GM19438 (cell line): ENCODE measurements around the gene SIL1.
"Not testable (repeated sequence)": the region's sequence is repeated elsewhere in the genome, so short reads cannot be mapped to it uniquely, and the experiment has no call there.

Experiments
- ATAC-seq: cut with Tn5 transposase; IDR thresholded peaks from one replicate; pipeline ENCODE4 v1.9.1; 2021; ENCODE audit warnings: low read depth; ENCODE audit not compliant: unreplicated experiment

SIL1 gene

GRCh38 chr5:138933522-138934290 lies 264.5 kb downstream of the SIL1 start:
- no peak for ATAC-seq

DNA sequence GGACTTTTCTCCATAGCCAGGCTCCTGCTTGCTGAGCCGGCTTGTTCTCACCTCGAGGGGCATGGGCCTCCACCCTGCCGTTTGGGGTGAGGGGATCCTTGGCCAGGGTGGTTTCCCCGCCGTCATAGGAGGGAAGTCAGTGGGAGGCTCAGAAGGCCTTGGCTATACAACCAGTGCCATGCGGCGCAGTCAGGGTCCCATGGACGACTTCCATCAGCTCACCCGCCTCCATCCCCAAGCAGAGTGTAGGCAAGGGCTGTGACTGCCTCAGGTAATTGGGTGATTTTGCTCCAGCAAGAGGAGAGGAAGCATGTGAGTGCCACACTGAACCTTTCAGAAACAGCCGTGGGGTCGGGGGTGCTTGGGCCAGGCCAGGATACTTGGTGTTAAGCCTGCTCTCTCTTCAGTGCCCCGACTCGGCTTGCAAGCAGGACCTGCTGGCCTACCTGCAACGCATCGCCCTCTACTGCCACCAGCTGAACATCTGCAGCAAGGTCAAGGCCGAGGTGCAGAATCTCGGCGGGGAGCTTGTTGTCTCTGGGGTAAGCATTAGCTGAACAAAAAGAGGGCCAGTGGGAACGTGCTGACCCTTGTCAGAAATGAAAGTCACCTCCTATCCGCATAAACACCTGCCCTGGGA lies 265.9 kb downstream of the SIL1 start:
- no peak for ATAC-seq

- no peak for ATAC-seq
These were observed 267.6 kb downstream of the SIL1 start for GRCh38 chr5:138930371-138931097.

DNA sequence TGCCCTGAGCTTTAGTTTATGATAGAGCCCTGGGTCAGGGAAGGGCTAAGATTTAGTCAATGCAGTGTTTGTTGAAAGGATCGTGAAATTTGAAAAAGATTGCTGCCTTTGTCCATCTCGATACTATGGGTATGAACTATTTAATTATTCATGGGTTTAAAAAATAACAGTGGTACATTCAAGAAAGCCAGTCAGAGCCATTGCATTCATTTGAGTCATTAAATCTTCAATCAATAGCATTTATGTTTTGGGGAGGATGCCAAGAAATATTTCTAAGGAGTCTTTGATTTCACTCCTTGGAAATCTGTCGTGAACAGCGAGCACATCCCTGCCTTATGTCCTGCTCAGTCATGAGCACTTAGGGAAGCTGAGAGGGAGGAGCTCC lies 268.6 kb downstream of the SIL1 start:
- no peak for ATAC-seq

GRCh38 chr5:138927979-138928378 lies 270.2 kb downstream of the SIL1 start:
- ATAC-seq: no peak

DNA sequence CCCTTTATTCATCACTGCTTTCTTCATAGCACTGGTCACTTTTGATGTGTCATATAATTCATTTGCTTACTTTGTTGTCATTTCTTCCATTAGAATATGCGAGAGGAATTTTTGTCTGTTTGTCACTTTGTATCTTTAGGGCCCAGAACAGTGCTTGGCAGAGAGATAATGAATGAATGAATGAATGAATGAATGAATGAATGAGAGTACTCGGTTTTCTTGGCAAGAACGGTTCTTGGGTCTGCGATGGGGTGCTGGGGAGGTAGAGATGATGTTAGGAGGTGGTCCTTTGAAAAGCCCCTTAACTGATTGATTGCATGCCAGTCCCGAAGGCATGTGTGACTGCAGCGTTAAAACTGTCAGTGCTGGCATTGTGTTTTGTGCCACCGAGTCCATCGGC lies 270.6 kb downstream of the SIL1 start:
- no peak for ATAC-seq

DNA sequence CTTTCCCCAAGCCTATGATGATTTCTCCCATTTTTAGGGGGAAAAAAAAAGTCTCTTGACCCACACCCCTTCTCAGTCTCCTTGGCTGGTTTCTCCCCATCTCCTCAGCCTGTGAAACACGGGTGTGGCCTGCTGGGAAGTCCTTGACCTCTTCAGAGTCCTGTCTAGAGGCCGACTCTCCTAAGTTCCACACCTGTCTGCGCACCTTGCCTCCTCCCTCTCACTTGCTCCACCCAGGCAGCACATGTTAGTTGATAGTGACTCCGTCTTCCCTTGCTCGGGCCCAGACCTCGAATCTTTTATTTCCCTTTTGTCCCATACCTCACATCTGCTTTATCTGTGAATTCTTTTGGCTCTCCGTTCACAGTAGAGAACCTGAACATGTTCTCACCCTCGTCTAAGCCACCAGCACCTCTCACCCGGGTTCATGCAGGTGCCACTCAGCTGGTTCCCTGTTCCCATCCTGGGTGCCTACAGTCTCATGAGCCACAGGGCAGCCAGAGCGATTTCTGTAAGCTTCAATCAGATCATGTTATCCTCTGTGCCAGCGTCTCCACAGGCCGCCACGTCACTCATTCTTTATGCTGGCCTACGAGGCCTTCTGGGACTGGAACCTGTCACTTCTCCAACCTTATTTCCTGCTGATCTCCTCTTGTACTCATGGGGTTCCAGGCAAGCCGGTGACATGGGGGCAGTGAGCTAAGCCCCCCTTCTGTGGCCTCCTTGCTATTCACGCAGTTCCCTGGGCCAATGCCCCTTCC lies 271.3 kb downstream of the SIL1 start:
- no peak for ATAC-seq

DNA sequence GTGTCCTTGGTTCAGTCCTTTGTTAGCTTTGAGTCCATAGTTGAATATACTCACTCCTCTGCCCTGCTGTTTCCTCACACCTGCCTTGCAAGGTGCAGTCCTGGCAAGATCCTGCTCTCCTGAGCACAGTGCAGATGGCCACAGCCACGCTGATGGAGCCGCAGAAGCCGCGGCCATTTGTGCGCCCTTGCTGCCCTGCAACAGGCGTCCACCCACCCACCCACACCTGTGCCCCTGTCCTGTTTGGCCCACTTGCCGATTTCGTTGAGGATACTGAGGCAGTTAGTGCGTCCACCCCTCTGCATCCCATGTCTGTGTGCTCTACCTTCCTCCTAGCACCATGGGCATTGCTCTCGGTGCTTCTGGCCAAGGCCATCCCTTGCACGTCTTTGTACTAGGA lies 271.9 kb downstream of the SIL1 start:
- ATAC-seq: no peak

- ATAC-seq: no peak
These were observed 273.0 kb downstream of the SIL1 start for GRCh38 chr5:138925090-138925635.

- ATAC-seq: no peak
These were observed 275.7 kb downstream of the SIL1 start for GRCh38 chr5:138922494-138922893.

DNA sequence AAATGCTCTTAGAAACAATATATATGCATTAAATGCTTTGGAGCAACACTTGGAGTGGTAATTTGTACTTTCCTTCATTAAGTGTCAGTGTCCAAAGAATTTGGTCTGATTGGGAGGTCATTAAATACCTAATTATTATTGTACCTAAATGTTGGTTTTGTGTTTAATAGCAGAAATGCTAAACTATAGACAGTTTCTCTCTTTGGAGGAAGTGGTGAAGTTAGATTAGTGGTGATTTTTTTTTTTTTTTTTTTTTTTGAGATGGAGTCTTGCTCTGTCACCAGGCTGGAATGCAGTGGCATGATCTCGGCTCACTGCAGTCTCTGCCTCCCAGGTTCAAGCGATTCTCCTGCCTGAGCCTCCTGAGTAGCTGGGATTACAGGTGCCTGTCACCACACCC lies 276.8 kb downstream of the SIL1 start:
- ATAC-seq: not testable (repeated sequence)

- no peak for ATAC-seq
These were observed 278.0 kb downstream of the SIL1 start for GRCh38 chr5:138920181-138920580.

DNA sequence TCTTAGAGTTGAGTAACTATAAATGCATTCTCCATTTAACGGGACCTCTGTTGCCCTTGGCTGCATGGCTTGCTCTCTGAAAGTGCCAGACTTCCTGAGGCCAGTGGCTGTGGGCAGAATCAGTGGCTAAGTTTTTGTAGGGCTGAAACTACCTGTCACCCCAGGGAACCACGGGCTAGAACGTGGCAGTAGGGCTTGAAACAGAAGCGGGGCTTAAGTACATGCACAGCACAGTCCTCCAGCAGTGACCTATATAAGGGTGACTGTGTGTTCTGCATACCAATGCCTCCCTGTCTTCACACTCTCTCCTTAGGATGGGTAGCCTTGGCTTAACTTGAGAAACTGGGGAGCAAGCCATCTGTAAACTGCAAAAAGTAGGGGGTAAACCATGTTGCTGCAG lies 279.5 kb downstream of the SIL1 start:
- no peak for ATAC-seq

DNA sequence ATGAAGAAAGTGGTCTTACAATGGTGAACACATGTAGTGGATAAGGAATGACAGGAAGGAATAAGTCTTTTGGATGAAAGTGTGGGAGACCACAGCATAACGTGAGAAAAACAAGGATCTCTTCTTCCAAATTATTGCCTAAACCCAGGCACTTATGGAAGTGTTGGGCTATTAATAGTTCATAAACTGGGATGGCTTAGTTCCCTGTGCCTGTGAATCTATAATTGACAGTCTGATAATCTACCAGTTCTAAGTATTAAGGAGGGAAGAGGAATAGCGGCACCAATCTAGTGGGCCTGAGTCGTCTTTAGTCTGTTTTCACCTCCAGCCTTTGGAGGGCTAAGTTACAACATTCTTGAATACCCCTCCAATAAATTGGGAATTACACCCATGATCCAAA lies 283.8 kb downstream of the SIL1 start:
- no peak for ATAC-seq

GRCh38 chr5:138913773-138914172 lies 284.4 kb downstream of the SIL1 start:
- no peak for ATAC-seq

GRCh38 chr5:138912093-138912492 lies 286.1 kb downstream of the SIL1 start:
- ATAC-seq: no peak

DNA sequence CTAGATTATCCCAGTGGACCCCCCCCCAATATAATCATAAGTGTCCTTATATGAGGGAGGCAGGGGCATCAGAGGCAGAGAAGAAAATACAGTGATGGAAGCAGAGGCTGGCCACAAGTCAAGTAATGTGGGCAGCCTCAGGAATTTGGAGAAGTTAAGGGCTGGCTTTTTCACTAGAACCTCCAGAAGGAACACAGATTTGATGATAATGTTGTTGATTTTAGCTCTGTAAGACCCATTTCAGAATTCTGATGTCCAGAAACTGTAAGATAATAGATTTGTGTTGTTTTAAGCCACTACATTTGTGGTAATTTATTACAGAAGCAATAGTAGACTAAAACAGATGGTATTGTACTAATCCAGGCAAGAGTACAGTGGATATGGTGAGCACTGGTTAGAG lies 286.7 kb downstream of the SIL1 start:
- no peak for ATAC-seq

DNA sequence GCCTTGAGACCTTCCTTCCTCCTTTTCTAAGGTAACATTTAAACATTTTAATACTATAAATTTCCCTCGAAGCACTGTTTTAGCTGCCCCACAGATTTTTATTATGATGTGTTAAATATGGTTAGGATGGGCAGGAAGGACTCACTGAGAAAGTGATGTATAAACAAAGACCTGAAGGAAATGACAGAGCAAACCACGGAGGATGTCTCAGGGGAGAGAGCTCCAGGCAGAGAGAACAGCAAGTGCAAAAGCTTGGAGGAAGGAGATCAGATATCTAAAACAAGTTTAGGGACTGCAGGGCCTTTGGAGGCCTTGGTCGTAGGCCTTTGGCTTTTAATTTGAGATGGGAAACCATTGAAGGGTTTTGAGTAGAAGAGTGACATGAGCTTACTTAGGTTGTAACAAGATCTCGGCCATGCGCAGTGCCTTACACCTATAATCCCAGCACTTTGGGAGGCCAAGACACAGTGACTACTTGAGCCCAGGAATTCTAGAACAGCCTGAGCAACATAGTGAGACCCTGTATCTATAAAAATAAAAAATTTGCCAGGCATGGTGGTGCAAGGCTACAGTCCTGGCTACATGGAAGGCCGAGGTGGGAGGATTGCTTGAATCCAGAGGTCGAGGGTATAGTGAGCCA lies 287.5 kb downstream of the SIL1 start:
- ATAC-seq: no peak

- no peak for ATAC-seq
These were observed 288.4 kb downstream of the SIL1 start for GRCh38 chr5:138909734-138910133.

DNA sequence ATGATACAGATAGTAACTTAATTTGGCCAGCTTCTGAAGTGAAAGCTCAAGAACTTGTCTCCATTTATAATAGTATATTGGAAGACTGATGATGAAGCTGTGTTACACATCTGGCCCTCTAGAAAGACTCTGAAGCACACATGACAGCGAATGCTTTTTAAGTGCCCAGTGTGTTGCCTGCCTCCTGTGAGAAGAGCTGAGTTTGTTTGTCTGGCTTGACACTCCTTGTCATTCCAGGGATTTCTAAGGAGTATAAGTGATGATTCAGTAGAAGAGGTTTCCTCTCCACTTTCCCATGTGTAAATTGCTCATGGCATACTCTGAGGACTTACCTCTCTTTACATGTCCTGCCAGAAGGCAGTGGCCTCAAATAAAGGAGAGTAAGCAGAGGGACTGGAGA lies 292.6 kb downstream of the SIL1 start:
- no peak for ATAC-seq
